Heart right ventricle (tissue), 16 donors: ENCODE measurements around the gene SP140. TPM values are rescaled to one million over a fixed set of nuclear protein-coding genes. Genes with fewer than 3 reads are reported as not detected.

Source experiments
- ATAC-seq, 8 donors: fragments of 200-7000 bp; cut with Tn5 transposase; one replicate each; pipeline ENCODE4 v1.9.1; 2020; ENCODE audit warnings: mild to moderate bottlenecking in 8 of 8, moderate library complexity in 8 of 8, moderate number of reproducible peaks in 1 of 8
- DNase-seq, 2 donors: peaks; one replicate each; pipeline ENCODE4 v3.0.0-alpha.2; 2020
- H3K27ac ChIP-seq, 10 donors: fragments of 200-600 bp; sonication (generic) in 2 of 10; one replicate each; pipeline versions ENCODE4 v1.5.0 to v1.8.0; 2020 to 2022; ENCODE audit warnings: mild to moderate bottlenecking in 3 of 10
- H3K27me3 ChIP-seq, 7 donors: fragments of 200-600 bp; one replicate each; pipeline ENCODE4 v1.8.0; 2021 to 2022; ENCODE audit warnings: mild to moderate bottlenecking in 2 of 7
- H3K36me3 ChIP-seq, 9 donors: fragments of 200-600 bp; sonication (generic) in 1 of 9; one replicate each; pipeline versions ENCODE4 v1.5.0 to v1.8.0; 2020 to 2022; ENCODE audit warnings: mild to moderate bottlenecking in 2 of 9
- H3K4me1 ChIP-seq, 9 donors: fragments of 200-600 bp; sonication (generic) in 1 of 9; one replicate each; pipeline versions ENCODE4 v1.5.0 to v1.8.0; 2020 to 2022; ENCODE audit warnings: mild to moderate bottlenecking in 4 of 9
- H3K4me3 ChIP-seq, 10 donors: fragments of 200-600 bp; sonication (generic) in 2 of 10; one replicate each; pipeline versions ENCODE4 v1.5.0 to v1.8.0; 2020 to 2022; ENCODE audit warnings: mild to moderate bottlenecking in 7 of 10, moderate library complexity in 2 of 10
- H3K9me3 ChIP-seq, 11 donors: fragments of 200-600 bp in 10 of 11; sonication (generic) in 2 of 11; one replicate each; pipeline versions ENCODE4 v1.5.0 to v1.8.0; 2013 to 2022; ENCODE audit warnings: mild to moderate bottlenecking in 2 of 11, control low read depth in 1 of 11, moderate library complexity in 1 of 11
- WGBS, 2 donors: extraction: QIAGEN DNeasy Blood & Tissue Kit; methylation state at CpG; one replicate each; pipeline ENCODE4 v1.1.7; 2013; ENCODE audit warnings: inconsistent platforms in 1 of 2; 5-methylcytosine and 5-hydroxymethylcytosine counted together
- intact Hi-C, 10 donors: fragments of 100-400 bp; cut with DNase I; formaldehyde crosslinking; loops; one replicate each; pipeline versions ENCODE4 v1.11.1 to v1.14.2; 2022
- polyA plus RNA-seq, 2 donors: library from polyadenylated mRNA; stranded (reverse); fragments of 200-250 nt; gene quantifications; one replicate each; pipeline ENCODE4 v1.2.3, GENCODE V29; 2013
- total RNA-seq, 10 donors: library from RNA; stranded (reverse); fragmentation: NEBNext Ultra II Directional in 3 of 10; extraction: Animal tissue kit (Norgen Biotek cat#: 25700) in 3 of 10; gene quantifications; one replicate each; pipeline versions ENCODE4 v1.2.1 to v1.2.4, GENCODE V29; 2021 to 2023
- TF ChIP-seq, protein P1 (sequence below), 9 donors: fragments of 200-600 bp; sonication (generic) in 2 of 9; IDR thresholded peaks; one replicate each; pipeline versions ENCODE4 v1.5.0 to v1.8.0; 2021 to 2022; ENCODE audit warnings: antibody characterized with exemption in 9 of 9, mild to moderate bottlenecking in 5 of 9, moderate library complexity in 1 of 9
- donor health status: Arrhythmogenic right ventricular cardiomyopathy.
- donor health status: ischemic (EF 13 %, LVEDD 7.1; RV severe dilation, severe dysfunction).
- donor health status: healthy with polysubstance abuse.
- donor health status: DM: no; HTN: yes; CAD: no.
- donor health status: DM: no; HTN: no; CAD: no.
- donor health status: ischemic (EF 25% LVEDD 6.9; RV normal size, moderate dysfunction).
- donor health status: ischemic (EF 25% LVEDD 5.7; RV mildly dilated, moderate dysfunction).
- donor health status: healthy.
- donor health status: DM: yes; HTN: yes; CAD: no.
- donor health status: Ischemic cardiomyopathy.
- donor health status: ischemic (EF 35%, LVEDD 5.7; RV mildly dilated, moderate dysfunction).
- donor health status: nonischemic (EF 11% LVEDD 7.7; RV severe dilation, severe dysfunction).
- donor health status: DM: yes; HTN: yes; CAD: no.
- donor health status: PGD.
- donor health status: ischemic (EF 29% LVEDD 5.4; RV normal size, mild dysfunction).
- donor health status: nonischemic (EF 23%, LVEDD 6.1; RV moderate dilation, normal function).

SP140 gene
- total and polyA plus RNA-seq, 12 donors = 0.09 to 3.3 (median 0.58) TPM; not detected in 2

GRCh38 chr2:230216489-230216888, 9.0 kb upstream of the SP140 start:
- TF ChIP-seq, protein P1, sequence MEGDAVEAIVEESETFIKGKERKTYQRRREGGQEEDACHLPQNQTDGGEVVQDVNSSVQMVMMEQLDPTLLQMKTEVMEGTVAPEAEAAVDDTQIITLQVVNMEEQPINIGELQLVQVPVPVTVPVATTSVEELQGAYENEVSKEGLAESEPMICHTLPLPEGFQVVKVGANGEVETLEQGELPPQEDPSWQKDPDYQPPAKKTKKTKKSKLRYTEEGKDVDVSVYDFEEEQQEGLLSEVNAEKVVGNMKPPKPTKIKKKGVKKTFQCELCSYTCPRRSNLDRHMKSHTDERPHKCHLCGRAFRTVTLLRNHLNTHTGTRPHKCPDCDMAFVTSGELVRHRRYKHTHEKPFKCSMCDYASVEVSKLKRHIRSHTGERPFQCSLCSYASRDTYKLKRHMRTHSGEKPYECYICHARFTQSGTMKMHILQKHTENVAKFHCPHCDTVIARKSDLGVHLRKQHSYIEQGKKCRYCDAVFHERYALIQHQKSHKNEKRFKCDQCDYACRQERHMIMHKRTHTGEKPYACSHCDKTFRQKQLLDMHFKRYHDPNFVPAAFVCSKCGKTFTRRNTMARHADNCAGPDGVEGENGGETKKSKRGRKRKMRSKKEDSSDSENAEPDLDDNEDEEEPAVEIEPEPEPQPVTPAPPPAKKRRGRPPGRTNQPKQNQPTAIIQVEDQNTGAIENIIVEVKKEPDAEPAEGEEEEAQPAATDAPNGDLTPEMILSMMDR (IDR thresholded peaks at IDR 0.05) = no peak
- intact Hi-C loops = loop anchor here in 2 of 10 donors (10.0 kb wide), 2 partner anchors 108 to 168 kb away; partner anchors contain the start of gene SP140L (in 1 of the 2)
- Histone ChIP-seq H3K4me1 (peaks cover 0 to 36% (median 24%) of the 10 kb centered on the region in 9 donors), H3K9me3 (no peaks in the 10 kb centered on the region), H3K27me3 (no peaks in the 10 kb centered on the region), H3K36me3 (peaks cover 0 to 60% (median 23%) of the 10 kb centered on the region in 9 donors), H3K4me3 (no peak overlapping the region), H3K27ac (no peak overlapping the region)
- 96 to 100% methylated on average over 1 of the region's 1 CpG for WGBS, 2 donors
- ATAC-seq = no peak
- DNase-seq = no peak

DNA sequence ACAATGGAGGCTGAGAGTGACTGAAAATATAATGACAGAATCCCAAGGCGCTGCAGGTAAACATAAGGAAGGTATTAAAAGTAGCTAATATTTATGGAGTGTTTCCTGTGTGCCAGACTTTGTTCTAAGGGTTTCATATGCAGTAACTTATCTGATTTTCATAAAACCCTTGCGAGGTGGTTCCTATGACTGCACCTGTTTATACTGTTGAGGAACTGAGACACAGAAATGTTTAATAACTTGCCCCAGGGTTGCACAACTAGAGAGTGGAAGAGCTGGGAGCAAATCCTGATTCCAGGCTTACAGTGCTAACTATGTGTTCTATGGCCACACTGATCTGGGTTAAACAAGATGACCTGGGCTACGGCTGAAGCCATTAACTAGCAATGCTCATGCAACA, 8.1 kb upstream of the SP140 start:
- H3K9me3 ChIP-seq = no peaks in the 10 kb centered on the region
- no peak overlapping the region for H3K27ac ChIP-seq
- ATAC-seq (no peak), DNase-seq (no peak)
- H3K27me3 ChIP-seq = no peaks in the 10 kb centered on the region
- peak overlapping the region in 1 of 10 donors; percentile 66 for H3K4me3 ChIP-seq
- intact Hi-C loops = loop anchor here in 2 of 10 donors (10.0 kb wide), 2 partner anchors 107 to 167 kb away; partner anchors contain the start of gene SP140L (in 1 of the 2)
- peaks cover 0 to 36% (median 24%) of the 10 kb centered on the region in 9 donors for H3K4me1 ChIP-seq
- TF ChIP-seq, protein P1 (IDR thresholded peaks at IDR 0.05) = no peak
- 93 to 95% methylated on average over 3 of the region's 3 CpGs for WGBS, 2 donors
- peaks cover 0 to 51% (median 16%) of the 10 kb centered on the region in 9 donors for H3K36me3 ChIP-seq

DNA sequence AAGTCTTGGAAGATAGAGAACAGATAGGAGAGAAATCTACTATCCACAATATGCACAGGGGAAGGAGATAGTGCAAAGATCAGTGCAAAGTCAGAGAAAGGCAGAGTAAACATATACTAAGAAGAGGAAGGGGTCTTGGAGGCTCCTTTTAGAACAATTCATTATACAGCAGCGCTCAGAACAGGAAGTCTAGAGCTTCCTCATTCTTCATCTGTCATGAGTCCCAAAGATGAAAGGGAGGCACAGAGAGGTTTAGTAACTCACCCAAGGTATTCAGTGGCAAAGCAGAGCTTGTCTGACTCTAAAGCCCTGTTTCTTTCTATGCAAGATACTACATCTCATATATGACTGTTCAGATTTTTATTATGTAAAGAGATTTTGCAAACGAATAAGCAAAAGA, 7.1 kb upstream of the SP140 start:
- Histone ChIP-seq H3K27ac (peak overlapping the region in 2 of 10 donors; percentile 89 to 90), H3K27me3 (no peaks in the 10 kb centered on the region), H3K4me1 (peaks cover 0 to 36% (median 24%) of the 10 kb centered on the region in 9 donors), H3K4me3 (peak overlapping the region in 9 of 10 donors; percentile 51 to 80 (median 67)), H3K36me3 (peaks cover 0 to 41% (median 12%) of the 10 kb centered on the region in 9 donors), H3K9me3 (no peaks in the 10 kb centered on the region)
- DNase-seq (no peak), ATAC-seq (peak in 3 of 8 donors; percentile 6 to 31 (median 14))
- 53 to 73% methylated on average over 2 of the region's 2 CpGs for WGBS, 2 donors
- TF ChIP-seq, protein P1 (IDR thresholded peaks at IDR 0.05) = no peak
- intact Hi-C loops = loop anchor here in 2 of 10 donors (10.0 kb wide), 2 partner anchors 106 to 166 kb away; partner anchors contain the start of gene SP140L (in 1 of the 2)

- H3K9me3 ChIP-seq = no peaks in the 10 kb centered on the region
- peak; percentile 75 to 84 for DNase-seq
- H3K4me1 ChIP-seq = peaks cover 0 to 44% (median 24%) of the 10 kb centered on the region in 9 donors
- no peaks in the 10 kb centered on the region for H3K27me3 ChIP-seq
- peak; percentile 93 to 98 (median 96) for ATAC-seq
- peak within 1 kb of the TSS; percentile 35 to 90 (median 81) for H3K27ac ChIP-seq
- peak within 1 kb of the TSS; percentile 48 to 80 (median 66) for H3K4me3 ChIP-seq
- TF ChIP-seq, protein P1 (IDR thresholded peaks at IDR 0.05) = no peak
- peaks cover 0 to 28% (median 4%) of the 10 kb centered on the region in 9 donors for H3K36me3 ChIP-seq
- WGBS, 2 donors = 1 to 4% methylated on average over 19 of the region's 19 CpGs
- intact Hi-C loops = loop anchor here in 4 of 10 donors (5.0 to 10.0 kb wide), 4 partner anchors 105 to 195 kb away; partner anchors contain the start of genes SP140L (in 2 of the 4) and SP100 (in 1 of the 4)
These were observed 5.9 kb upstream of the SP140 start, which contains the start of gene SP110 for GRCh38 chr2:230219419-230220331. Gene SP110 (minus strand): TSS chr2:230219984. CDS start chr2:230216927, 3,057 bp downstream.
